Astrocyte (in vitro differentiated cells and primary cell): ENCODE results near the gene RPL6.

ENCODE experiments used
- EZH2 ChIP-seq: IDR thresholded peaks from 2 replicates; pipeline ENCODE4 v1.6.1; 2012; ENCODE audit warnings: mild to moderate bottlenecking, low read length, inconsistent platforms; ENCODE audit not compliant: insufficient read depth
- TF ChIP-seq, protein P1 (sequence below): IDR thresholded peaks from 2 replicates; pipeline ENCODE4 v1.5.1; 2011; ENCODE audit warnings: low read depth, mild to moderate bottlenecking, inconsistent platforms, low read length, moderate library complexity; ENCODE audit not compliant: insufficient read depth

DNA sequence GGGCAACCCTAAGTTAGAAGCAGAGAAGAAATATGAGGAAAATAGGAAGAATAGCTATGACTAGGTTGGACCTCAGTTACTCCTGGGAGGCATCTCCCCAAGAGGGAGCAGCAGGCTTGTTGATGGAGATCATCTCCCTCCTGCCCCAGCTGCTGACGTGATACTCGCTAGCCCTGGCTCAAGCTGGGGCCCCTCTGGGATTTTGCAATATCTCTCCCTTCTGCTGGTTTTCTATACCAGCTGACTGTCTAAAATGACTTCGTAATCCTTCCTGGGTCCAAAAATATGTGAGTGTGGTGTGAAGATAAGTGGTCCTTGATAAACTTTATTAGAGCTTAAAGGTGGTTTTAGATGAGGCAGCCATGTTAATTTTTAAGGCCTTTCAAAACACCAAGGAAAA is 22.7 kb downstream of the RPL6 start:
- TF ChIP-seq, protein P1, sequence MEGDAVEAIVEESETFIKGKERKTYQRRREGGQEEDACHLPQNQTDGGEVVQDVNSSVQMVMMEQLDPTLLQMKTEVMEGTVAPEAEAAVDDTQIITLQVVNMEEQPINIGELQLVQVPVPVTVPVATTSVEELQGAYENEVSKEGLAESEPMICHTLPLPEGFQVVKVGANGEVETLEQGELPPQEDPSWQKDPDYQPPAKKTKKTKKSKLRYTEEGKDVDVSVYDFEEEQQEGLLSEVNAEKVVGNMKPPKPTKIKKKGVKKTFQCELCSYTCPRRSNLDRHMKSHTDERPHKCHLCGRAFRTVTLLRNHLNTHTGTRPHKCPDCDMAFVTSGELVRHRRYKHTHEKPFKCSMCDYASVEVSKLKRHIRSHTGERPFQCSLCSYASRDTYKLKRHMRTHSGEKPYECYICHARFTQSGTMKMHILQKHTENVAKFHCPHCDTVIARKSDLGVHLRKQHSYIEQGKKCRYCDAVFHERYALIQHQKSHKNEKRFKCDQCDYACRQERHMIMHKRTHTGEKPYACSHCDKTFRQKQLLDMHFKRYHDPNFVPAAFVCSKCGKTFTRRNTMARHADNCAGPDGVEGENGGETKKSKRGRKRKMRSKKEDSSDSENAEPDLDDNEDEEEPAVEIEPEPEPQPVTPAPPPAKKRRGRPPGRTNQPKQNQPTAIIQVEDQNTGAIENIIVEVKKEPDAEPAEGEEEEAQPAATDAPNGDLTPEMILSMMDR: no peak
- no peak for TF ChIP-seq EZH2
